ENCODE measurements around the gene DRAP1.

DNA sequence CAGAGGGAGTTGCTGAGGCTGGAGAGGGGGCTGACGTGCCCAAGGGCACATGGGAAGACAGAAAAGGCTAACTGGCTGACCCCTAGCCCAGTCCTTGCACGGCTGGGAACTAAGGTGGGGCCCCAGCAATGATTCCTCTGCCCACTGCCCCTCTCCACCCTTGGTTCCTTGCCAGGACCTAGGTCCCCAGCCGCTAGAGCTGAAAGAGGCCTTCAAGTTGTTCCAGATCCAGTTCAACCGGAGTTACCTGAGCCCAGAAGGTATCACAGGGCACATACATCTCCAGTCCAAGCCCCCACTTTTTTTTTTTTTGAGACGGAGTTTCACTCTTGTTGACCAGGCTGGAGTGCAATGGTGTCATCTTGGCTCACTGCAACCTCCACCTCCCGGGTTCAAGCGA is 39.2 kb upstream of the DRAP1 start:
- TF ChIP-seq, protein P1, sequence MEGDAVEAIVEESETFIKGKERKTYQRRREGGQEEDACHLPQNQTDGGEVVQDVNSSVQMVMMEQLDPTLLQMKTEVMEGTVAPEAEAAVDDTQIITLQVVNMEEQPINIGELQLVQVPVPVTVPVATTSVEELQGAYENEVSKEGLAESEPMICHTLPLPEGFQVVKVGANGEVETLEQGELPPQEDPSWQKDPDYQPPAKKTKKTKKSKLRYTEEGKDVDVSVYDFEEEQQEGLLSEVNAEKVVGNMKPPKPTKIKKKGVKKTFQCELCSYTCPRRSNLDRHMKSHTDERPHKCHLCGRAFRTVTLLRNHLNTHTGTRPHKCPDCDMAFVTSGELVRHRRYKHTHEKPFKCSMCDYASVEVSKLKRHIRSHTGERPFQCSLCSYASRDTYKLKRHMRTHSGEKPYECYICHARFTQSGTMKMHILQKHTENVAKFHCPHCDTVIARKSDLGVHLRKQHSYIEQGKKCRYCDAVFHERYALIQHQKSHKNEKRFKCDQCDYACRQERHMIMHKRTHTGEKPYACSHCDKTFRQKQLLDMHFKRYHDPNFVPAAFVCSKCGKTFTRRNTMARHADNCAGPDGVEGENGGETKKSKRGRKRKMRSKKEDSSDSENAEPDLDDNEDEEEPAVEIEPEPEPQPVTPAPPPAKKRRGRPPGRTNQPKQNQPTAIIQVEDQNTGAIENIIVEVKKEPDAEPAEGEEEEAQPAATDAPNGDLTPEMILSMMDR (IDR thresholded peaks at IDR 0.05) = no peak
- TF ChIP-seq POLR2A (IDR thresholded peaks at IDR 0.05) = no peak
